22Rv1 (cell line): ENCODE measurements around the gene FAM25A.

Source experiments
- CTCF ChIP-seq: fragments of 450-650 bp; IDR thresholded peaks from 2 replicates; pipeline ENCODE4 v1.5.1; 2017; ENCODE audit warnings: mild to moderate bottlenecking
- ZFX ChIP-seq: fragments of 450-650 bp; IDR thresholded peaks from 2 replicates; pipeline ENCODE4 v1.6.1; 2017; ENCODE audit warnings: antibody characterized with exemption, borderline replicate concordance

GRCh38 chr10:87068281-87068680, 48.2 kb downstream of the FAM25A start:
- TF ChIP-seq CTCF, result no peak
- TF ChIP-seq ZFX, result no peak
